Measurements from ENCODE around the gene FAM131A.

- TF ChIP-seq, protein P1, sequence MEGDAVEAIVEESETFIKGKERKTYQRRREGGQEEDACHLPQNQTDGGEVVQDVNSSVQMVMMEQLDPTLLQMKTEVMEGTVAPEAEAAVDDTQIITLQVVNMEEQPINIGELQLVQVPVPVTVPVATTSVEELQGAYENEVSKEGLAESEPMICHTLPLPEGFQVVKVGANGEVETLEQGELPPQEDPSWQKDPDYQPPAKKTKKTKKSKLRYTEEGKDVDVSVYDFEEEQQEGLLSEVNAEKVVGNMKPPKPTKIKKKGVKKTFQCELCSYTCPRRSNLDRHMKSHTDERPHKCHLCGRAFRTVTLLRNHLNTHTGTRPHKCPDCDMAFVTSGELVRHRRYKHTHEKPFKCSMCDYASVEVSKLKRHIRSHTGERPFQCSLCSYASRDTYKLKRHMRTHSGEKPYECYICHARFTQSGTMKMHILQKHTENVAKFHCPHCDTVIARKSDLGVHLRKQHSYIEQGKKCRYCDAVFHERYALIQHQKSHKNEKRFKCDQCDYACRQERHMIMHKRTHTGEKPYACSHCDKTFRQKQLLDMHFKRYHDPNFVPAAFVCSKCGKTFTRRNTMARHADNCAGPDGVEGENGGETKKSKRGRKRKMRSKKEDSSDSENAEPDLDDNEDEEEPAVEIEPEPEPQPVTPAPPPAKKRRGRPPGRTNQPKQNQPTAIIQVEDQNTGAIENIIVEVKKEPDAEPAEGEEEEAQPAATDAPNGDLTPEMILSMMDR (IDR thresholded peaks at IDR 0.05), result no peak
- no peak for TF ChIP-seq POLR2A (IDR thresholded peaks at IDR 0.05)
- TF ChIP-seq POLR2AphosphoS5 (IDR thresholded peaks at IDR 0.05; ENCODE audit: insufficient read depth in 1 of 2, low read depth in 1 of 2), result peak in 1 of 2 donors; percentile 44
Measured at GRCh38 chr3:184381261-184382224, 44.1 kb downstream of the FAM131A start.
